IPS-18c (cell line): Measurements from ENCODE around the gene ZNF491.
"Not testable (repeated sequence)": the region's sequence is repeated elsewhere in the genome, so short reads cannot be mapped to it uniquely, and the experiment has no call there.

Source experiments
- H3K4me3 ChIP-seq: 2 replicates; pipeline ENCODE4 v1.7.0; 2013; ENCODE audit warnings: low read depth, mild to moderate bottlenecking, low read length, moderate library complexity; ENCODE audit not compliant: insufficient read depth
- H3K9me3 ChIP-seq: one replicate; pipeline ENCODE4 v1.6.1; 2013; ENCODE audit warnings: mild to moderate bottlenecking, low read length, moderate library complexity; ENCODE audit not compliant: control insufficient read depth, insufficient read depth

ZNF491 gene

DNA sequence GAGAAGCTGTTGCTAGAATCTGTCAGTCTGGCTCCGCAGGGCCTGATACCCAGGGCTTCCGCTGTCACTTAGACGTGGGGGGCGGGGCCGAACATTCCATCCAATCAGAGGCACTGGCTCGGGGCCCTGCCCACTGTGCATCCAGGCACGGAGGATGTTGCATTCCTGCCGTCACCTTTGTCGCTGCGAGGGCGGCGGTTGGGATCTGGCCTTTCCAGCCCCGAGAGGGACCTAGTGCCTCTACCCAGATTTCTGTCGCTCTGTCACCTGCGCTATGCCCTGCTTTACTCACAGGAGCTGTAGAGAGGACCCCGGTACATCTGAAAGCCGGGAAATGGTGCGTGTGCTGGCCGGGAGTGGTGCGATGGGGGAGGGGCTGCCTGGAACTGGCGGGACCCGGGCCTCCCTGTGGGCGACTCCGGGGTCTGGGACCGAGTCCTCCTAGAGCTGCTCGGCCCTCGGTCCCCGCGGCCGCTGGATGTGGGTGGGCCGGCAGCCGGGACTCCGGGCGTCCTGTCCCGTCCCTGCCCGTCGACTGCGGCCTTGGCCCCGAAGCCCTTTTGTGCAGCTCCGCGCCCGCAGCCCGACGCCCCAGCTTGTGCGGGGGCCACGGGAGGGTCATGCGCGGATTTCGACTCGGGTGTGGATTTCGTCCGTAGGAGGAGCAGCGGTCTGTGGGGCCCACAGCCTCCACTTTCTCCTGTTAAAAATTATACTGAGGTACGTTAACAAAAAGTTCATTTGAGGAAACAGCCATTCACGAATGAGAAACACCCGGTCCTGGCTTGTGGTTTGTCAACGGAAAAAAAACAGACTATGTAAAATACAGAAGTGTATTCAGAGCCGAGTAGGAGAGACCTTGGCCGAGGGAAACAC, 50.5 kb downstream of the ZNF491 start, which contains the start of gene ZNF439:
Gene ZNF439, plus strand, starts transcription at position 133 of the 876 bp plus-strand sequence. Its CDS starts 142 bp downstream, at position 275.
- Histone ChIP-seq H3K4me3 (no peak within 1 kb of the TSS), H3K9me3 (peaks cover 15% of the 10 kb centered on the region)

DNA sequence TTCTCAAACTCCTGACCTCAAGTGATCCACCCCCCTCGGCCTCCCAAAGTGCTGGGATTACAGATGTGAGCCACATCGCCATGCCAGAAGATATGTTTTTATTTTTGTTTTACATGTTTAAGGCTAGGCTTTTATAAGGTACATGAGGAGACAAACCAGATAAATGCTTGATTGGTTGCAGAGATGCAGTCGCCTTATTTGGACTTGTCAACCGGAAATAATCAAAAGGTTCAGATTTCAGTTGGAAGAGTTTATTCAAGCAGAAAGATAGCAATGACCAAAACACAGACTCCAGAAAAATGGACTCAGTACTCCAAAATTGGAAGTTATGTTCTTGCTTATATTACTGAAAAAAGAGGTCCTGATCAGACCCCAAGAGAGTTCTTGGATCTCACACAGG, 52.0 kb downstream of the ZNF491 start:
- not testable (repeated sequence) for H3K4me3 ChIP-seq

DNA sequence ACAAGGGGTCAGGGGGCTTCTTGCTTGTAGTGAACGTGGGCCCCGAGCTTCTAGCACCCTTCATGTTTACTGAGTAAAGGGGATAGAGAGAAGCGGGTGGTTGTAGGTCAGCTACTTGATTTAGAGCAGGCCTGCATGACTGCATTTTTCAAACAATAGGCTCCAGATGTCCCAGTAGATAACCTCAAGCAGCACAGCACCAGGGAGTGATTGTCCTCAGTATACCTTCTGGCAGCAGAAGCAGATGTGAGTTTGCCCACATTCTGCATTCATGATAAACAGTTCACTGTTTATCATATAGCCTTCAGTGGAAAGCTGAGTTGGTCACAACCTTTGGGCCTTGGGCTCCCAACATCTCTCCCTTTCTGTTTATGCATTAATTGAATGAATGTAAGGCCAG, 55.0 kb downstream of the ZNF491 start:
- no peak overlapping the region for H3K4me3 ChIP-seq
- H3K9me3 ChIP-seq: peaks cover 11% of the 10 kb centered on the region

More for the DNA sequence above, 52.0 kb downstream of the ZNF491 start:
- peaks cover 17% of the 10 kb centered on the region for H3K9me3 ChIP-seq

DNA sequence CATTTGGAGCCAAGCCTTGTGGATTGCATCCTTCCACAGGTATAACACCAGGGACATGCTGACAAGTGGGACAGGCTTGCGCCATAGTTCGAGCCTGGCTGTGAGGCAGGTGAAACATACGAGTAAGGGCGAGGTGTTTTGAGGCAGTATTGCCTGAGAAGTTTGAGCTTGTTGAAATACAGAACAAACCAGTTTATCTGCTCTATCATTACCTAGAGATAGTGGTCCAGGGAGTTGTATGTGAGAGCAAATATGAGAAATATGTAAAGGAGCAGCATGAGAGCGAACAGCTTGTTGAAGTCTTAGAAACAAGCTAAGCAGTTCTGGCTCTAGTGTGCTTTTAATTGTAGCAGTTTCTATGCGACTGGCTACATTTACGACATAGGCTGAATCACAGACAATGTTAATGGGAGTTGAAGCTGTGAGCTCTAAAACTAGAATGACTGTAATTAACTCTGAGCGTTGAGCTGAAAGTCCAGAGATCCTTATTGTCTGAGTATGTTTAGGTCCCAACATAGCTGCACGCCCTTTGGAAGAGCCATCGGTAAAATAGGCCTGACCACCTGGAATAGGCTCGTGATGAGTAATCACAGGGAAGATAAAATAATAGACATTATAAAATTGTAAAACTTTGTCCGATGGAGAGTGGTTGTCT, 58.4 kb downstream of the ZNF491 start:
- Histone ChIP-seq H3K4me3 (no peak overlapping the region), H3K9me3 (peaks cover 7% of the 10 kb centered on the region)
